HepG2 (cell line): ENCODE results near the gene FASTK. TPM values are rescaled to one million over a fixed set of nuclear protein-coding genes. Genes with fewer than 3 reads are reported as not detected.

Experiments
- ARID4A ChIP-seq: sonication (generic); formaldehyde crosslinking; IDR thresholded peaks from 2 replicates; pipeline ENCODE4 v1.5.0; 2020; ENCODE audit warnings: mild to moderate bottlenecking, missing genetic modification reagents, borderline replicate concordance
- CENPBD1 ChIP-seq: sonication (generic); formaldehyde crosslinking; IDR thresholded peaks from 2 replicates; pipeline ENCODE4 v1.8.0; 2022; ENCODE audit warnings: missing genetic modification reagents, low read depth, mild to moderate bottlenecking, borderline replicate concordance
- GTF3A ChIP-seq: sonication (generic); formaldehyde crosslinking; conservative IDR thresholded peaks from 2 replicates; pipeline ENCODE4 v1.4.0; 2020; ENCODE audit warnings: mild to moderate bottlenecking, missing genetic modification reagents
- HNRNPK ChIP-seq: fragments of 200-400 bp; formaldehyde crosslinking; IDR thresholded peaks from 2 replicates; pipeline ENCODE4 v1.6.1; 2018; ENCODE audit warnings: low read length, low read depth, moderate library complexity, mild to moderate bottlenecking; ENCODE audit not compliant: poor library complexity, severe bottlenecking
- IKZF4 ChIP-seq: sonication (generic); formaldehyde crosslinking; IDR thresholded peaks from 2 replicates; pipeline ENCODE4 v1.5.1; 2020; ENCODE audit warnings: borderline replicate concordance, mild to moderate bottlenecking, low read depth, missing genetic modification reagents; ENCODE audit errors: not compliant biosample characterization
- MTA1 ChIP-seq: sonication (generic); formaldehyde crosslinking; IDR thresholded peaks from 2 replicates; pipeline ENCODE4 v1.4.0; 2020; ENCODE audit warnings: missing genetic modification reagents, mild to moderate bottlenecking, borderline replicate concordance
- MZF1 ChIP-seq: sonication (generic); formaldehyde crosslinking; IDR thresholded peaks from 2 replicates; pipeline ENCODE4 v1.8.1; 2023; ENCODE audit warnings: mild to moderate bottlenecking, missing genetic modification reagents, borderline replicate concordance
- POGZ ChIP-seq: sonication (generic); formaldehyde crosslinking; IDR thresholded peaks from 2 replicates; pipeline ENCODE4 v1.4.0; 2020; ENCODE audit warnings: mild to moderate bottlenecking, missing genetic modification reagents
- SNAPC4 ChIP-seq: sonication (generic); formaldehyde crosslinking; IDR thresholded peaks from 2 replicates; pipeline ENCODE4 v1.4.0; 2020; ENCODE audit warnings: mild to moderate bottlenecking, missing genetic modification reagents
- YY1 ChIP-seq: IDR thresholded peaks from 2 replicates; pipeline ENCODE4 v1.6.1; 2011; ENCODE audit warnings: low read length, low read depth, moderate library complexity, mild to moderate bottlenecking; ENCODE audit not compliant: insufficient read depth, insufficient replicate concordance
- ZNF234 ChIP-seq: sonication (generic); formaldehyde crosslinking; conservative IDR thresholded peaks from 2 replicates; pipeline ENCODE4 v1.5.1; 2020; ENCODE audit warnings: mild to moderate bottlenecking, missing genetic modification reagents
- ZNF281 ChIP-seq: sonication (generic); formaldehyde crosslinking; IDR thresholded peaks from 2 replicates; pipeline ENCODE4 v1.4.0; 2020; ENCODE audit warnings: missing genetic modification reagents, borderline replicate concordance
- ZNF83 ChIP-seq: sonication (generic); formaldehyde crosslinking; IDR thresholded peaks from 2 replicates; pipeline ENCODE4 v1.4.0; 2020; ENCODE audit warnings: missing genetic modification reagents, mild to moderate bottlenecking, borderline replicate concordance
- polyA plus RNA-seq, 8 experiments: library from polyadenylated mRNA; depleted of rRNA in 3 of 8; stranded (reverse) in 7 of 8; unstranded in 1 of 8; fragments of >200 nt; fragmentation: Illumina TruSeq in 4 of 8; extraction: Trizol in 4 of 8; gene quantifications; 2 replicates each; pipeline versions ENCODE4 v1.2.1 to v1.2.3, GENCODE V29; 2011 to 2016; ENCODE audit warnings: low read depth in 4 of 8, missing spikeins in 1 of 8, mixed read lengths in 1 of 8; ENCODE audit not compliant: insufficient read depth in 1 of 8
- total RNA-seq, 5 experiments: library from RNA; depleted of rRNA; stranded (reverse); fragments of >200 nt; fragmentation: Illumina TruSeq; extraction: Trizol; gene quantifications; 2 replicates each; pipeline ENCODE4 v1.2.3, GENCODE V29; 2016; ENCODE audit warnings: low read depth in 1 of 5

Gene FASTK
- total and polyA plus RNA-seq, 2 of the 13 experiments (the other 11 are each of a cell fraction or from before 2014, with no cell fraction given): 52.9 to 55.7 TPM

- TF ChIP-seq ARID4A (CRISPR knock-in tag) (peak; percentile 81; the same call in 1 of the 2 replicates), HNRNPK (peak; percentile 16), MZF1 (CRISPR knock-in tag) (no peak), ZNF83 (CRISPR knock-in tag) (peak; percentile 62; the same call in 1 of the 2 replicates), IKZF4 (CRISPR knock-in tag) (peak; percentile 51), POGZ (no peak), CENPBD1 (CRISPR knock-in tag) (no peak), MTA1 (CRISPR knock-in tag) (peak; percentile 63; the same call in 1 of the 2 replicates), YY1 (peak; percentile 66), SNAPC4 (CRISPR knock-in tag) (no peak), GTF3A (CRISPR knock-in tag) (no peak), ZNF281 (0 out of 2 replicates have a peak, but pooled peaks have one; percentile 43), ZNF234 (CRISPR knock-in tag) (no peak)
Observed at GRCh38 chr7:151083071-151083823, 2.6 kb upstream of the FASTK start, which contains the start of gene TMUB1 (continued).
